Measurements from ENCODE around the gene MAGEA2. TPM values are rescaled to one million over a fixed set of nuclear protein-coding genes. Genes with fewer than 3 reads are reported as not detected.
"Not testable (repeated sequence)": the region's sequence is repeated elsewhere in the genome, so short reads cannot be mapped to it uniquely, and the experiment has no call there.

MAGEA2 gene
- total RNA-seq = not detected
- polyA plus RNA-seq = not detected

GRCh38 chrX:152753686-152754650 lies at the start of gene MAGEA2:
MAGEA2 (minus strand) TSS chrX:152753842; CDS start chrX:152751363, 2,479 bp downstream.
- H3K4me3 Mint-ChIP-seq; H3K9me3 ChIP-seq (ENCODE audit: control insufficient read depth in 2 of 2, low read length in 2 of 2); H3K36me3 ChIP-seq (ENCODE audit: control insufficient read depth, insufficient read depth, low read length); H3K4me1 ChIP-seq (ENCODE audit: control insufficient read depth, insufficient read depth, low read length, poor library complexity, severe bottlenecking); DNase-seq; H3K27ac ChIP-seq (ENCODE audit: insufficient read depth, low read length, poor library complexity, severe bottlenecking); H3K36me3 Mint-ChIP-seq; H3K4me3 ChIP-seq (ENCODE audit: low read depth, low read length); H3K27me3 ChIP-seq (ENCODE audit: control insufficient read depth, insufficient read depth, low read length); H3K4me1 Mint-ChIP-seq; H3K27me3 Mint-ChIP-seq; ATAC-seq (ENCODE audit: low read depth in 2 of 2); H3K9me3 Mint-ChIP-seq; H3K27ac Mint-ChIP-seq: not testable (repeated sequence)

DNA sequence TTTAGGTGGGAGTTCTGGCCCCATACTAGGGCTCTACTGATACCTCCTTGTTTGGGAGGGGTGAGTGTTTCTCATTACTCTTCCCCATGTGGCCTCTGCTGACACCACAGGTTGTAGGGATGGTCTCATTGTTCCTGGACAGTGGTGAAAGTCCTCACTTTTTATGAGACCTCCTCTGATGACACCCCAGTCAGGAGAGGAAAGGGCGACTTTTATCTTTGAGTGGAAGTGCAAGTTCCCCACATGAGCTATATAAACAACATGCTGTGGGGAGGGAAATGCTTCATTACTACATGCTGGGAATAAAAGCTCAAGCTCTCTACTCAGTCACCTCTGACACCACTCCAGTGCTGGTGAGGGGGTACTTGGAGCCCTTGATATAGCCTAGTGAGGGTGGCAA lies 45.3 kb upstream of the MAGEA2 start:
- H3K9me3 Mint-ChIP-seq = no peaks in the 10 kb centered on the region
- no peaks in the 10 kb centered on the region for H3K9me3 ChIP-seq (ENCODE audit: control insufficient read depth in 2 of 2, low read length in 2 of 2)
- no peaks in the 10 kb centered on the region for H3K4me1 ChIP-seq (ENCODE audit: control insufficient read depth, insufficient read depth, low read length, poor library complexity, severe bottlenecking)
- peaks cover 11% of the 10 kb centered on the region for H3K27me3 Mint-ChIP-seq
- DNase-seq = no peak
- H3K4me3 Mint-ChIP-seq = no peak overlapping the region
- no peak overlapping the region for H3K27ac Mint-ChIP-seq
- H3K4me3 ChIP-seq (ENCODE audit: low read depth, low read length) = no peak overlapping the region
- no peaks in the 10 kb centered on the region for H3K36me3 Mint-ChIP-seq
- no peak for ATAC-seq (ENCODE audit: low read depth in 2 of 2)
- no peaks in the 10 kb centered on the region for H3K27me3 ChIP-seq (ENCODE audit: control insufficient read depth, insufficient read depth, low read length)
- no peaks in the 10 kb centered on the region for H3K36me3 ChIP-seq (ENCODE audit: control insufficient read depth, insufficient read depth, low read length)
- no peak overlapping the region for H3K27ac ChIP-seq (ENCODE audit: insufficient read depth, low read length, poor library complexity, severe bottlenecking)
- no peaks in the 10 kb centered on the region for H3K4me1 Mint-ChIP-seq

DNA sequence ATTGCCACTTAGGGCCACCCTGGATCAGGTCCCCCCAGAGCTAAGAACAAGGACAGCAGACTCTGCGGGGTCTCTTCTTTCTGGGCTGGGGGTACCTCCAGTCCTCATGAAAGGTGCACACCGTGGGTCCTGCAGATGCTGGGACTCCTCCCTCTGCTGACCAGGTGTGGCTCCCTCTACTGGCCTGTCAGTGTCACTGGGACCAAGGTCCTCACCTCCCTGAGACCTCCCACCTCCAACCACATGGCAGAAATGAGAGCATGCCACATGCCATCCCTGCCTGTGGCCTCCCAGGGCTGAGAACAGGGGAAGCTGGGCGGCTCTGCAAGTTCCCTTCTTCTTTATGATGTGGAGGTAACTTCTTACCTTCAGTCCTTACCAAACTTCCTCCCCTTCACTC lies 33.4 kb upstream of the MAGEA2 start:
- H3K4me3 Mint-ChIP-seq; H3K9me3 Mint-ChIP-seq; H3K27me3 ChIP-seq (ENCODE audit: control insufficient read depth, insufficient read depth, low read length); H3K4me1 Mint-ChIP-seq; H3K36me3 Mint-ChIP-seq; H3K27ac ChIP-seq (ENCODE audit: insufficient read depth, low read length, poor library complexity, severe bottlenecking); H3K27me3 Mint-ChIP-seq; ATAC-seq (ENCODE audit: low read depth in 2 of 2); H3K4me1 ChIP-seq (ENCODE audit: control insufficient read depth, insufficient read depth, low read length, poor library complexity, severe bottlenecking); H3K9me3 ChIP-seq (ENCODE audit: control insufficient read depth in 2 of 2, low read length in 2 of 2); H3K27ac Mint-ChIP-seq; H3K36me3 ChIP-seq (ENCODE audit: control insufficient read depth, insufficient read depth, low read length); DNase-seq; H3K4me3 ChIP-seq (ENCODE audit: low read depth, low read length): not testable (repeated sequence)

DNA sequence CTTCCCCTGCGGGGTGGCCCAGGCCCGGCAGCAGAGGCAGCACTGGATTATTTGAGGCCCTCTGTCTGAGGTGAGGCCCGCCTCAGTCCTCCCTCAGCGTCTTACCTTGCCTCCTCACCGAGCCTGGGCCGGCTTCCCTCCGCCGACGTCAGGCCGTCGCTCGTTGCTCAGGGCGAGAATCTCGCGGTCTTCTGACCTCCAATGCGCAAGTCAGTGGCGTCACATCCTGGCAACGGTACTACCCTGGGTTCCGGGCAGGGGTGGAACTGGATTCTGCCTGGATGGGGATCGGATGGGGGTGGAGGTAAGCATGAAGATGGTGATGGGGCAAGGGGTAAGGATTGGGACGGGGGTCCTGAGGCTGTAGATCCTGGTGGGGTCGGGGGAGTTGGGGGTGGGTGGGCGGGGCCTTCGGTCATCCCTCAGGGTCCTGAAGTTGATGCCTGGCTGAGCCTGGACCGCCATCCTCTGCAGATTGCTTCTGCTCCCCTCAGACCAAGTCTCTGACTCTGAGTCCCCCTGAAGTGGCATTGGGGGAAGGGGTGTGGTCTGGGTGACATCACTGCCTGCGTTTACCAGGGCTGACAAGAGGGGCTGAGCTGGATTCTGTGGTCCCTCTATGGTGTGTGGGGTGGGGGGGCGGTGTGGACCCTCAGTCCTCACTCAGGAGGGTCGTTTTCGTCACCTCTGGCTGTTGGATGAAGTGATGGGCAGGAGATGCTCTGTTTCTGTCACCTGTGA lies 16.1 kb upstream of the MAGEA2 start, which contains the start of gene MAGEA6:
Gene MAGEA6, minus strand, starts transcription at position 141 of the 741 bp plus-strand sequence. CDS start 2,039 bp downstream, outside the sequence.
- H3K27me3 Mint-ChIP-seq; H3K27ac Mint-ChIP-seq; H3K4me3 Mint-ChIP-seq; ATAC-seq (ENCODE audit: low read depth in 2 of 2); H3K4me1 ChIP-seq (ENCODE audit: control insufficient read depth, insufficient read depth, low read length, poor library complexity, severe bottlenecking); H3K9me3 Mint-ChIP-seq; H3K27me3 ChIP-seq (ENCODE audit: control insufficient read depth, insufficient read depth, low read length); H3K9me3 ChIP-seq (ENCODE audit: control insufficient read depth in 2 of 2, low read length in 2 of 2); H3K4me3 ChIP-seq (ENCODE audit: low read depth, low read length); H3K4me1 Mint-ChIP-seq; DNase-seq; H3K36me3 Mint-ChIP-seq; H3K27ac ChIP-seq (ENCODE audit: insufficient read depth, low read length, poor library complexity, severe bottlenecking); H3K36me3 ChIP-seq (ENCODE audit: control insufficient read depth, insufficient read depth, low read length): not testable (repeated sequence)

DNA sequence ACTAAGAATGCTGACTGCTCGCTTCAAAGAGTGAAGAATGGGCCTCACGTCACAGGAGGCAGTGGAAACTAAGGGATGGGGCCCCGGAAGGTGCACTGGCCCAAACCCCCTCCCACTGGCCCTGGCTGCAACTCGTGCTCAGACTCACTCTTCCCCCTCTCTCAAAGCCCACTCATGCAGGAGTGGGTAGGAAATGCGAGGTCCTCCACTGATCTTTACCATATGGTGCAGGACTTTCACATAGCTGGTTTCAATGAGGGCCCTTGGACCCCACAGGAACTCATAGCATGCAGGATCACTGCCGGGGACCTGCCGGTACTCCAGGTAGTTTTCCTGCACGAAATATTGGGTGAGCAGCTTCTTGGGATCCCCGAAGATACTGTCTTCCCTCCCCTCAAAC lies 12.9 kb upstream of the MAGEA2 start:
- not testable (repeated sequence) for H3K9me3 ChIP-seq (ENCODE audit: control insufficient read depth in 2 of 2, low read length in 2 of 2); H3K36me3 Mint-ChIP-seq; H3K27ac ChIP-seq (ENCODE audit: insufficient read depth, low read length, poor library complexity, severe bottlenecking); H3K27me3 ChIP-seq (ENCODE audit: control insufficient read depth, insufficient read depth, low read length); H3K36me3 ChIP-seq (ENCODE audit: control insufficient read depth, insufficient read depth, low read length); H3K27ac Mint-ChIP-seq; H3K9me3 Mint-ChIP-seq; H3K4me1 ChIP-seq (ENCODE audit: control insufficient read depth, insufficient read depth, low read length, poor library complexity, severe bottlenecking); H3K4me3 Mint-ChIP-seq; H3K27me3 Mint-ChIP-seq; H3K4me3 ChIP-seq (ENCODE audit: low read depth, low read length); DNase-seq; H3K4me1 Mint-ChIP-seq; ATAC-seq (ENCODE audit: low read depth in 2 of 2)

GRCh38 chrX:152761582-152761981 lies 7.9 kb upstream of the MAGEA2 start:
- H3K9me3 Mint-ChIP-seq = not testable (repeated sequence)

DNA sequence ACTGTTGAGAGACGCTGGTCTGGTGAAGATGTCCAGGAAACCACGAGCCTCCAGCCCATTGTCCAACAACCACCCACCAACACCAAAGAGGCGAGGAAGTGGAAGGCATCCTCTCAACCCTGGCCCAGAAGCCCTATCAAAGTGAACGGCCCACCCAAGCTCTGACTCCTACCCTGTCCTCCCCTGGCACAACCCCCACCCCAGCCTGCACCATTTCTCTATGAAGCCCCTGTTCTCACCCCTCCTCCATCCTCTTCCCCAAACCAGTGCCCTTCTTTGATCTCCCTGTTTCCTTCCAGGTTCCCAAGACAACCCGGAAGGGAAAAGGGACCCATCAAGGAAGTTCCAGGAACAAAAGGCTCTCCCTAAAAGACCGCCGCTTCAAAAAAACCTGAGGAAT lies 5.9 kb upstream of the MAGEA2 start:
- not testable (repeated sequence) for H3K27me3 ChIP-seq (ENCODE audit: control insufficient read depth, insufficient read depth, low read length); H3K4me3 Mint-ChIP-seq; H3K27ac Mint-ChIP-seq; H3K36me3 Mint-ChIP-seq; H3K9me3 ChIP-seq (ENCODE audit: control insufficient read depth in 2 of 2, low read length in 2 of 2); H3K9me3 Mint-ChIP-seq; H3K4me1 Mint-ChIP-seq; H3K4me1 ChIP-seq (ENCODE audit: control insufficient read depth, insufficient read depth, low read length, poor library complexity, severe bottlenecking); H3K4me3 ChIP-seq (ENCODE audit: low read depth, low read length); H3K27ac ChIP-seq (ENCODE audit: insufficient read depth, low read length, poor library complexity, severe bottlenecking); H3K36me3 ChIP-seq (ENCODE audit: control insufficient read depth, insufficient read depth, low read length); H3K27me3 Mint-ChIP-seq; DNase-seq; ATAC-seq (ENCODE audit: low read depth in 2 of 2)

More at GRCh38 chrX:152761582-152761981, 7.9 kb upstream of the MAGEA2 start:
- not testable (repeated sequence) for H3K4me3 Mint-ChIP-seq; H3K27ac Mint-ChIP-seq; H3K36me3 ChIP-seq (ENCODE audit: control insufficient read depth, insufficient read depth, low read length); H3K27ac ChIP-seq (ENCODE audit: insufficient read depth, low read length, poor library complexity, severe bottlenecking); H3K9me3 ChIP-seq (ENCODE audit: control insufficient read depth in 2 of 2, low read length in 2 of 2); H3K4me1 Mint-ChIP-seq; H3K27me3 Mint-ChIP-seq; H3K4me3 ChIP-seq (ENCODE audit: low read depth, low read length); ATAC-seq (ENCODE audit: low read depth in 2 of 2); H3K27me3 ChIP-seq (ENCODE audit: control insufficient read depth, insufficient read depth, low read length); H3K36me3 Mint-ChIP-seq; H3K4me1 ChIP-seq (ENCODE audit: control insufficient read depth, insufficient read depth, low read length, poor library complexity, severe bottlenecking); DNase-seq
